ENCODE results near the gene AFG1L.

- no peak for TF ChIP-seq CTCF (IDR thresholded peaks at IDR 0.05)
- TF ChIP-seq POLR2A (IDR thresholded peaks at IDR 0.05): no peak
Observed at GRCh38 chr6:108251252-108251651, 43.6 kb upstream of the AFG1L start.
